ENCODE results near the gene PPP5C.

DNA sequence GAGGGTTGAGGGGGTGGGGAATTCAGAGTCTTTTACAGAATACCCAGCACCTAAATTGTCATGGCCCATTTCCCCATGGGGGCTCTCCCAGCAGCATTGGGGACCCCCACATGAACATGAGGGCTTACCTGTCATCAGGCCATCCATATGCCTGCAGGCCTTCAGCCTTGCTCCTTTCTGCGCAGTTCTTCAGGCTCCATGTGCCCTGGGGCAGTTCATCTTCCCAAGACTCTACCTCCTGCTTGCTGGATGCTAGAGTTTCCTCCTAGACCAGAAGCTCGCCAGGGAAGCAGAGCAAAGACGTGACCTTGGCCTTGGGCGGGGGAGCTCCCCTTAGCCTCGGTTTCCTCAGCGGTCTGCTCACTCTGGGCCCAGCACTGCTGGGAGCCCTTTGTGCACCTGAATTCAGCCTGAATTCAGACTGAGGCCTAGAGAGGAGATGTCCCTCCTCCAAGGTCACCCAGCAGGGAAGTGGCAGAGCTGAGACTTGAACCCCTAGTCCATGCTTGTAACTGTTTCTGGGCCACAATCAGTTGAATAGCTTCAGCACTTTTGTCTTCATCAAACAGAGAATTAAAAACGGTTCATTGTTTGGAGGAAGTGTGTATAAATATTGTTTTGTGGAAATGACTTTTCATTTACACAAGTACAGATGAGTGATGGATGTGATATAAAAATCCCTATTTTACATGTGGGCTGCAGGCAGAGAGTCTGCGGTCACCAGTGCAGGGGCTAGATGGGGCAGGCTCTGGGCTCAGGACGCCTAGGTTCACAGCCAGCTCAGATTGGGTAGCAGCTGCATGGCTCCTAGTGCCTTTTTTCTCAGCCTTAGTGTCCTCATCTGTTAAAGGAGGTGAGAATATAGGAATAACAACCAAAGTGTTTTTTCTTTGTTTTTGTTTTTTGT is 9.5 kb downstream of the PPP5C start:
- TF ChIP-seq, protein P1, sequence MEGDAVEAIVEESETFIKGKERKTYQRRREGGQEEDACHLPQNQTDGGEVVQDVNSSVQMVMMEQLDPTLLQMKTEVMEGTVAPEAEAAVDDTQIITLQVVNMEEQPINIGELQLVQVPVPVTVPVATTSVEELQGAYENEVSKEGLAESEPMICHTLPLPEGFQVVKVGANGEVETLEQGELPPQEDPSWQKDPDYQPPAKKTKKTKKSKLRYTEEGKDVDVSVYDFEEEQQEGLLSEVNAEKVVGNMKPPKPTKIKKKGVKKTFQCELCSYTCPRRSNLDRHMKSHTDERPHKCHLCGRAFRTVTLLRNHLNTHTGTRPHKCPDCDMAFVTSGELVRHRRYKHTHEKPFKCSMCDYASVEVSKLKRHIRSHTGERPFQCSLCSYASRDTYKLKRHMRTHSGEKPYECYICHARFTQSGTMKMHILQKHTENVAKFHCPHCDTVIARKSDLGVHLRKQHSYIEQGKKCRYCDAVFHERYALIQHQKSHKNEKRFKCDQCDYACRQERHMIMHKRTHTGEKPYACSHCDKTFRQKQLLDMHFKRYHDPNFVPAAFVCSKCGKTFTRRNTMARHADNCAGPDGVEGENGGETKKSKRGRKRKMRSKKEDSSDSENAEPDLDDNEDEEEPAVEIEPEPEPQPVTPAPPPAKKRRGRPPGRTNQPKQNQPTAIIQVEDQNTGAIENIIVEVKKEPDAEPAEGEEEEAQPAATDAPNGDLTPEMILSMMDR (IDR thresholded peaks at IDR 0.05; ENCODE audit: low read depth, low read length) = no peak
- TF ChIP-seq MAX (IDR thresholded peaks at IDR 0.05; ENCODE audit: low read depth, low read length) (no peak), POLR2A (IDR thresholded peaks at IDR 0.05; ENCODE audit: extremely low read depth, insufficient read length) (no peak), MYC (IDR thresholded peaks at IDR 0.05; ENCODE audit: low read depth, low read length) (no peak)
